ENCODE measurements around the gene ASZ1.
"Not testable (repeated sequence)": the region's sequence is repeated elsewhere in the genome, so short reads cannot be mapped to it uniquely, and the experiment has no call there.

Gene ASZ1

DNA sequence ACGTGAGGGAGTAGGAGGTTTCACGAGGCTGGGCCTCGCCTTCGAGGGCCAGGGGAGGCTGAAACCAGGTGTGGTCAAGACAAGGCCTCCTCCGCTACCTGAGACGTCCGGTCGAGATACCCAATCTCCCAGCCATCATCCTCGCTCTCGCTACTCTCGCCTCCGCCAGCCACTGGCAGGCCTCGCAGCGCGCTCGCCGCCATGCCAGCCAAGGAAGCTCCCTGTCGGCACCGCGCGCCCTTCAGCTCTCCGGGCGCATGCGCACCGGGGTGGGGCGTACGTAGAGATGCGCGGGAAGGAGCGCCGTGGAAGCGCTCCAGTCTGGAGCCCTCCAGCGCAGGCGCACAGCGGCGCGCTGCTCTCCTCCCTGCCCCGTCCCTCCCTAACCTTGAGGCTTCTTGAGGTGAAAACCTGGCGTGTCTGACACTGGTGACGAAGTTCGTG lies at the start of gene ASZ1:
TSS of gene ASZ1 (minus strand) at position 236 of the 444 bp plus-strand sequence. CDS start at position 203, 33 bp downstream.
- DNase-seq: no peak

GRCh38 chr7:117476557-117477215 lies 49.4 kb upstream of the ASZ1 start:
- no peak for DNase-seq

- no peak for DNase-seq
These were observed 45.0 kb upstream of the ASZ1 start for GRCh38 chr7:117472335-117472734.

DNA sequence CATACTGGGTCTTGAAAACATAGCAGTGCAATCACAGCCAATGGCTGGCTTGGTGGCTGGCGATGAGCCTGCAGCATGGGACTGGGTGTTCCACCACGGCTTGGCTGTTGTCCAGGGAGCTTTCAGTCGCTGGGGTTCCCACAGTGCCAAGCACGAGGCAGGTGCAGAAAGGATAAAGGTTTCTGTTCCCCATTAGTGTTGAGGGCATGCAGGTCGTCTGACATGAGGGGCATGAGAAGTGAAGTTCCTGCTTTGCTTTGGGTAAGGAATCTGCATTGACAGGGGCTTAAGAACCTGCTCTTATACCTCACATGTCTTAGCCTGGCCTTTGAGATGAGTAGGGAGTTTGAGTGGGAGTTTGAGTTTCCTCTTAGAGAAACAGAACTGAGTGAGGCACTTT lies 43.5 kb upstream of the ASZ1 start:
- DNase-seq: no peak

DNA sequence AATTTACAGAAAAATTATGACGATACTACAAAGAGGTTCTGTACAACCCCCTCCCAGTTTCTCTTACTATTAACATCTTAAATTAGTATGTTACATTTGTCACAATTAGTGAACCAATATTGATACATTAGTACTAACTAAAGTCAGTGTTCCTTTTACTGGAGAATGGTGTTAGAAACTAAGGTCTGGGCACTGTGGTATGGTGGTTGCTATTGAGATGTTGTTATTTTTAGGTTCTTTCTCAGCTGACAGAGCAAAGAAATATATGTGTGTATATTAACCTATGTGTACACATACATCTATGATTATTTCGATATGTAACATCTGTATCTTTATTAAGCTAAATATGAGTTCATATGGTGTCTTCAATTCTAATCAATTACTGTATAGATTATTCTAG lies 40.9 kb upstream of the ASZ1 start:
- DNase-seq: no peak

- DNase-seq: not testable (repeated sequence)
These were observed 33.5 kb upstream of the ASZ1 start for GRCh38 chr7:117460815-117461214.

GRCh38 chr7:117459735-117460134 lies 32.4 kb upstream of the ASZ1 start:
- no peak for DNase-seq

DNA sequence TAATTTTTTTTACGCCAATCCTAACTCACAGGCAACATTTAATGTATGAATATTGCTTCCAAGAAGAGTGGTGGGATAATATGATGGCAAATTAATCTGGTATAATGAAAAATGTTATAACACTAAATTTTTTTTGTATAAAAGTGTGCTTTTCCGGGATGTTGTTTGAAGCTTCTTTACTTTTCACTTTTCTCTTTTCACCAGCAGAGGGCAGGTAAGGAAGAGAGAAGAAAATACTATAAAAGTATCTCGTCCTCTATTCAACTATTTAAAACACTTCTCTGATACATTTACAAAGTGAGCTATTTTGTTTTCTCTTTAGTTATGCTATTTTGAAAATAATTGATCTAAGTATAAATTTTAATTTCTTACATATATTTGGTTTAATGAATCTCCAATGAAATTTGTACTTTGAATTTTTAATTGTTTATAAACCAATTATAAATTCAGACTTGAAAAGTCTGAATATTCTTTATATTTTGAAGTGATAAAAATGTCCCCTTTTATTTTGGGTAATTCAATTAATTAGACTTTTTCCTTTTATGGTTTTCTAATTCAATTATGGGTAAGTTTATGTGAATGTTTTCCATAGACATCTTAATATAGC lies 31.8 kb upstream of the ASZ1 start:
- peak; percentile 41 for DNase-seq

- no peak for DNase-seq
These were observed 21.4 kb upstream of the ASZ1 start for GRCh38 chr7:117448655-117449054.

- no peak for DNase-seq
These were observed 19.0 kb upstream of the ASZ1 start for GRCh38 chr7:117446220-117446815.

DNA sequence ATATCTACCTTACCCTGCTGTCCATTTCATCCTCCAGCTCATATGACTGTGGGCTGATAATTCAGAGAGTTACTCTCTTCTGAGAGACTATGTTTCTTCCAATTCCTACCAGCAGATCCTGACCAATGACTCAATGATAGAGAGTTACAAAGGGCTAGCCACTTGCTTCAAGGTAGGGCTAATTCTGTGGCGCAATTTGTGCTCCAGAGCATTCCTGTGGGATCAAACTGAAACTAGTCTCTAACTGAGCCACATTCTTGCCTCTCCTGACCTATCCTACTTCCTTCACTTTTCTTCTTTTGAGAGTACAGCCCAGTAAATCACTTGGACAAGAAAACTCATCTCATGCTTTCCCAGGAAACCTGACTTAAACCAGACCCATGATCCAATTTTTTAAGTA lies 17.9 kb upstream of the ASZ1 start:
- no peak for DNase-seq

GRCh38 chr7:117444646-117445045 lies 17.4 kb upstream of the ASZ1 start:
- no peak for DNase-seq

DNA sequence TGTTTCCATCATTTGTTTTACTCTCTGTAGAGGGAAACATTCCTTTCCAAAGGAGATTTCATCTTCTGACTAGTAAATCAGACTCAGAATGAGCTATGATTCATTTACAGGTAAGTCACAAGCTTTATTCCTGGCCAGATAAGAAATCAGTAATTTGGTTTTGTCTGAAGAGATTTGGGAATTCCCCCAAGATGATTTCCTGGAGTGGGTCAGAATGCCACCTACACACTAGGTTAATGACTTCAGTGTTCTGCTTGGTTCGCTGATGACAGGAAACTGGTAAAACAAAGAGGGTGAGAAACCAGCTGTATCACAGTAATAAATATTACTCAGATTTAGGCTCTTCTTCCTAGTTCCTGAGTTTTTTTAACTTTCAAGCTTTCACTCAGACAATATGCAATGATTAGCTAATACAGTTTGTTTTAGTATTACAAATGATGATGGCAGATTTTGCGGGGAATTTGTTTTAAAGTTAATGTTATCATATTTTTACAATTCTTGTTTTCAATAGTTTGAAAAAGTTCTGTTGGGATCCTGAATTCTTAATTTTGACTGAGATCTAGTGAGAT lies 8.3 kb upstream of the ASZ1 start:
- DNase-seq: no peak

- no peak for DNase-seq
These were observed 3.0 kb downstream of the ASZ1 start for GRCh38 chr7:117424090-117424829.

DNA sequence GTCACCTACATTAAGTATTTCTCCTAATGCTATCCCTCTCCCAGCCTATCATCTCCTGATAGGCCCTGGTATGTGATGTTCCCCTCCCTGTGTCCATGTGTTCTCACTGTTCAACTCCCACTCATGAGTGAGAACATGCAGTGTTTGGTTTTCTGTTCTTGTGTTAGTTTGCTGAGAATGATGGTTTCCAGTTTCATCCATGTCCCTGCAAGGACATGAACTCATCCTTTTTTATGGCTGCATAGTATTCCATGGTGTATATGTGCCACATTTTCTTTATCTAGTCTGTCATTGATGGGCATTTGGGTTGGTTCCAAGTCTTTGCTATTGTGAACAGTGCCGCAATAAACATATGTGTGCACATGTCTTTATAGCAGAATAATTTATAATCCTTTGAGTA lies 12.7 kb downstream of the ASZ1 start:
- DNase-seq: not testable (repeated sequence)

DNA sequence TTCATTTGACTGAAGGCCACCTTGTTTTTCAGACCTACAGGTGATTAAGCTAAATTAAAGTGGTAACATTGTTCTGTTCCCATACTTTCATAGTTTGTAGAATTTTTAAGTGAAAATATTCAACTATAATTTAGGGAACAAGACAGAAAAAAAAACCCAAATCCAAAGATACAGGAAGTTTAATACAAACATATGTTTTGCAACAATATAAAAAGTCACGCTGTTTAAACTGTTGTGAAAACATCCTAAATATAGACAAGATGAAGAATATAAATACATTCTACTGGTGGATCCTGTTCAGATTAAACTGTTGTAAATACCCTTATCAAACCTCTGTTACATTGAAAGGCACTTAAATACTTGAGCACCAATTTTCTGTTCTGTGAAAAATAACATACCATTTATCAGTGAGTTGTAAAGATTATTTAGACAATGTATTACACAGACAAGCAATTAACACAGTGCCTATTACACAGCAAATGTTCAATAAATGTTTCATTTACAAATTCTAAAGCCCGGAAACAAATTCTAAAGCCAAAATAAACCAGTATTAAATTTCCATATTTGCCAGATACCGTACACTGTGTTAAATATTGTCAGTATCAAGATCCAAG lies 14.2 kb downstream of the ASZ1 start:
- DNase-seq: peak; percentile 46

DNA sequence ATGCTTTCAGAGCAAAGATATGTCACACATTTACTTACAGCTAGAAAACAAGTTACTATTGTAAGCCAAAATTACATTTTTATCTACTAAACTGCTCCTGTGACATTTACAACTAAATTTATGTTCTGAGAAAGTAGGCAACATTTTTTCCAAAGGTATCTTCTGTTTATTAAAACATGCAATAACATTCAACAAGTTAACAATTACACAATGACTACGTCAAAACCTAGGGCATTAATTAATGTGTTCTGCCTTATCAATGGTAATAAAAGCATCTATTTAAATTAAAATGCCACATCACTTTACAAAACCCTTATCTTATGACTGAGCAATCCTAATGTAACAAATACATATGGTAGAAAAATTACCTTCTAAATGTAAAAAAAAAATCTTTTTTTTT lies 14.9 kb downstream of the ASZ1 start:
- no peak for DNase-seq

- no peak for DNase-seq
These were observed 15.8 kb downstream of the ASZ1 start for GRCh38 chr7:117411539-117411938.

DNA sequence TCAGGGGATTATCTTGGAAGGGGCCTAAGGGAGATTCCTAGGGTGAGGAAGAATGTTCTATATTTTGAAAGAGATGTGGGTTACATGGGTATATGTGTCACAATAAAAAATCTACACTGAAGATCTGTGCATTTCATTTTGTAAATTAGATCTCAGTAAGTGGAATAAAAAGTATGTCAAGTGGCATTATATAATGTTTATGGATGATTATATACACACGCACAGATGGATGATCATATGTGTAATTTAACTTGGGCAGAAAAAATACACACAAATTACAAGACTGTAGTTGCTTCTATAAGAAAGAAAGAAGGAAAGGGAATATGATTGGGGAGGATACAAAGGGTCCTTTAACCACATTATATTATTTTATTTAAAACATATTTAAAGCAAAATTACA lies 18.5 kb downstream of the ASZ1 start:
- DNase-seq: no peak

DNA sequence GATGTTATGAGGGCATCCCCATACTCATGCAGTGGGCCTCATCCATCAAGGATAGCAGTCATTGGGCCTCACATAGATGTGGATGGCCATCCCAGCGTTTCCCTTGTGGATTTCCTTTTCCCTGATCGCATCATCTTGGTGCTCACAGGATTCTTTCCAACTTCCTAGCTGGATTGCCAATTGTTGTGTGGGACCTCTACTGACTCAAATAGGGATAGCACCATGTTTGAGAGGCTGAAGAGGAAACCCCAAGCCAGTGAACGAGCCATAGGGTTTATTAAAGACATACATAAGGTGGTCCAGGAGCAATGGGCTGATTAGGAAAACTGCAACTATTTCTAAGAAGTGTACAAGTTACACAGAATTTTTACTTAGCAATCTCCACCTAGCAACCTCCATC lies 21.8 kb downstream of the ASZ1 start:
- no peak for DNase-seq

- no peak for DNase-seq
These were observed 23.6 kb downstream of the ASZ1 start for GRCh38 chr7:117403737-117404136.

DNA sequence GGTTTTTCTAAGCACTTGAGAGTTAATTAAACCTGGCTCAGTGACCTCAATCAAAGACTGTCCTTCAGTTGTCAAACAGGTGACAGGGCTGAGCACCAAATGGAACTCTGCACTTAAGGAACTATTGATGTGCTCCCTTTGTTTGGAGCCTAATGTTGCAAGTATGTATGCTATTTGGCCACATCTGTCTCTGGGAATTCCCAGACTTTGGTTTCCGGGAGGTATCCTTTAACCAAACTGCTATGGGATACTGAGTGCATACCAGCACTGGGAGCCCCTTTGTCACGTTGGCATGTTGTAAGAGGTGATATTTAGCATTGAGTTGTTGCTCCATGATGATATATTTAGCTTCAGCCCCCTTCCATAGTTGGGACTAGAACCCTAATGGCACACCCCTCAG lies 25.2 kb downstream of the ASZ1 start:
- no peak for DNase-seq

Measured in NCI-H748 treated with DMSO at 0.1 percent for 48 hours (cell line).